Measurements from ENCODE around the gene CLDN10.
"Not testable (repeated sequence)": the region's sequence is repeated elsewhere in the genome, so short reads cannot be mapped to it uniquely, and the experiment has no call there.

The CLDN10 gene

GRCh38 chr13:95541308-95541707 lies 11.2 kb upstream of the CLDN10 start:
- DNase-seq (ENCODE audit: low read depth in 2 of 2), result no peak

- DNase-seq (ENCODE audit: low read depth in 2 of 2), result no peak
Observed at GRCh38 chr13:95541911-95542474, 10.5 kb upstream of the CLDN10 start.

- DNase-seq (ENCODE audit: low read depth in 2 of 2), result no peak
Observed at GRCh38 chr13:95544293-95544692, 8.2 kb upstream of the CLDN10 start.

- DNase-seq (ENCODE audit: low read depth in 2 of 2), result no peak
Observed at GRCh38 chr13:95546919-95547318, 5.6 kb upstream of the CLDN10 start.

- DNase-seq (ENCODE audit: low read depth in 2 of 2), result no peak
Observed at GRCh38 chr13:95547531-95548167, 4.9 kb upstream of the CLDN10 start.

- DNase-seq (ENCODE audit: low read depth in 2 of 2), result no peak
Observed at GRCh38 chr13:95552208-95552538, 347 bp upstream of the CLDN10 start.

- no peak for DNase-seq (ENCODE audit: low read depth in 2 of 2)
Observed at GRCh38 chr13:95553581-95554385, 1.3 kb downstream of the CLDN10 start.

GRCh38 chr13:95557013-95557412 lies 4.5 kb downstream of the CLDN10 start:
- no peak for DNase-seq (ENCODE audit: low read depth in 2 of 2)

GRCh38 chr13:95559100-95559499 lies 6.6 kb downstream of the CLDN10 start:
- DNase-seq (ENCODE audit: low read depth in 2 of 2), result no peak

GRCh38 chr13:95560387-95560786 lies 7.9 kb downstream of the CLDN10 start:
- DNase-seq (ENCODE audit: low read depth in 2 of 2), result no peak

GRCh38 chr13:95564091-95564490 lies 11.6 kb downstream of the CLDN10 start:
- no peak for DNase-seq (ENCODE audit: low read depth in 2 of 2)

- no peak for DNase-seq (ENCODE audit: low read depth in 2 of 2)
Observed at GRCh38 chr13:95564733-95565291, 12.3 kb downstream of the CLDN10 start.

- not testable (repeated sequence) for DNase-seq (ENCODE audit: low read depth in 2 of 2)
Observed at GRCh38 chr13:95565758-95566157, 13.2 kb downstream of the CLDN10 start.

GRCh38 chr13:95568131-95568530 lies 15.6 kb downstream of the CLDN10 start:
- no peak for DNase-seq (ENCODE audit: low read depth in 2 of 2)

GRCh38 chr13:95570016-95570415 lies 17.5 kb downstream of the CLDN10 start:
- no peak for DNase-seq (ENCODE audit: low read depth in 2 of 2)

GRCh38 chr13:95571941-95572340 lies 19.4 kb downstream of the CLDN10 start:
- no peak for DNase-seq (ENCODE audit: low read depth in 2 of 2)

- DNase-seq (ENCODE audit: low read depth in 2 of 2), result no peak
Observed at GRCh38 chr13:95573221-95573620, 20.7 kb downstream of the CLDN10 start.

GRCh38 chr13:95579303-95579702 lies 26.8 kb downstream of the CLDN10 start:
- no peak for DNase-seq (ENCODE audit: low read depth in 2 of 2)

GRCh38 chr13:95585867-95586266 lies 33.3 kb downstream of the CLDN10 start:
- DNase-seq (ENCODE audit: low read depth in 2 of 2), result no peak

GRCh38 chr13:95588134-95588533 lies 35.6 kb downstream of the CLDN10 start:
- no peak for DNase-seq (ENCODE audit: low read depth in 2 of 2)

GRCh38 chr13:95588721-95589120 lies 36.2 kb downstream of the CLDN10 start:
- DNase-seq (ENCODE audit: low read depth in 2 of 2), result peak; percentile 8 to 15

- no peak for DNase-seq (ENCODE audit: low read depth in 2 of 2)
Observed at GRCh38 chr13:95593462-95593861, 40.9 kb downstream of the CLDN10 start.

- DNase-seq (ENCODE audit: low read depth in 2 of 2), result no peak
Observed at GRCh38 chr13:95596701-95597100, 44.2 kb downstream of the CLDN10 start.
